RPMI8226 (cell line): ENCODE results near the gene HSP90AB1.

Experiments used
- DNase-seq: peaks from one replicate; pipeline ENCODE4 v3.0.0-alpha.2; 2015

Gene HSP90AB1

GRCh38 chr6:44292661-44293365 is 45.9 kb downstream of the HSP90AB1 start:
- no peak for DNase-seq

- DNase-seq, result no peak
These were observed 48.2 kb downstream of the HSP90AB1 start for GRCh38 chr6:44294832-44295791.

DNA sequence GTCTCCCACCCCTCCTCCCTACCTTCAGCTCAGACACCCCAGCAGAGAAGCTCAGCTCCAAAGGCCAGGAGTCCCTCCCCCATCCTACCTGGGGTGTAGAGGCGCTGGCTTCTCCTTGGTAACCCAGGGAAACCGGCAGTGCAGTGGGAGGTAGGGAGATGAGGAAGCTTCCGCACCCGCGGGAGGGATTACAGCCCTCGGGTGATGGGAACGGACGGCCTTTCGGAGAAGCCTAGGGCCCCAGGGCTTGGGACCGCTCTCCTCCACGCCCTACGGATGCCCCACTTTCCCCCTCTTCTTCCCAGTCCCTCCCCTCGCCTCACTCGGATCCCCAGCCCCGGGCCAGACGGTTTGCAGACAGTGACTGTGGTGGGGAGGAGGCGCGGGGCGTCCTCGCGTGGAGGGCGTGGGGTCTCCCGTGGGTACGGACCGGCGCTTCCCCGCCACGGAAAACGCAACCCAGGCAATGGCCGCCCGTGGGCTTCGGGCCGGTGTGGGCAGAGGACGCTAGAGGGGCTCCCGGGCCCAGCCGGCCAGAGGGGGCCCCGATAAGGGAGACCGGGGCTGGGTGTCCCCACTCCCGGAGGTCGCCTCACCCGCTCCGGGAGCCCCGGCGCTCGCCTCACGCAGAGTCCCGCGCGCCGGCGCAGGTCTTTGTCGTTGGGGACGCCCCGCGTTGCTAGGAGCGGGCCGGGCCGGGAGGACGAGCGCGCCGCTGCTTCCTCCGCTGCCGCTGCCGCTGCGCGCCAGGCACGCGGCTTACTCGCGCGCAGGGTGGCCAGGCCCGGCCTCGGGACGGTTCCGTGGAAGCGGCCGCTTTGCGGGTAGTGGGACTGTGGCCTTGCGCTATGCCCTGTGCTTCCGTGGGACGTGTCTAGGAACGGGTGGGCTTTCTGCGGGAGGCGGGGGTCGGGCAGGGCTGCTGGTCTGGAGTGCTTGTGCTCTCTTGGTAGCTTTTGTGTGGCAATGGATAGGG is 50.5 kb downstream of the HSP90AB1 start:
- DNase-seq, result peak; percentile 47

DNA sequence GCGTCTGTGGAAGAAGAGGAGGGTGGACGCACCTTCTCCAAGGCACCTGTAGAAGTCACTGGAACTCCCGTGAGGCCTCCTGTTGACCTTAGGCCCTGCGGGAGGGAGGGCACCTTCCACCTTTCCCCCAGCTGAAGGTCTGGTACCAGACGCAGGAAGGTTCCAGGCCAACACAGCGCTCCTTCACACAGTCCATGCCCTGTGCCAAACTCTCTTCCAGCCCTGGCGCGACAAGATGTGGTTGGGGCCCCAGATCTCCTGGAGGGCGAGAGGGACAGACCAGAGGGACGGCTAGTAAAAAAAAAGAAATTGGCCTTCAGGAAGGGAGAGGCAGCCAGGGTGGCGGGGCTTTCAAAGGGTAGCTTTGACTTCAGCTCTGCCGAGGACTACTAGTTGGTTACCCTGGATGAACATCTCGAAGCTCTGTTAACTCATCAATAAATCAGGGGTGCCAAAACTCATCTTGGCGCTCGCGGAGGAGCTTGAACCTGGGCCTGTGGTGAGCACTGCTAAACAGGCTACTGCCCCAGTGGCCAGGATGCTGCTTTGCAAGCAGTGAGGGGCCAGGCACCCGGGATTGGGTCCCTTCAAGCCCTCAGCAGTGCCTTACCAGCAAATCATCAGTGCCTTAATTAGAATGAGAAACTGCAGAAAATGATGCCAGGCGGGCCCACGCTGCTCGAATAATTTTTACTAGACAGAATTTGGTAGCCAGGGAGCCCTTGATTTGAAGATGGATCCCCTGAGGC is 51.3 kb downstream of the HSP90AB1 start:
- no peak for DNase-seq

DNA sequence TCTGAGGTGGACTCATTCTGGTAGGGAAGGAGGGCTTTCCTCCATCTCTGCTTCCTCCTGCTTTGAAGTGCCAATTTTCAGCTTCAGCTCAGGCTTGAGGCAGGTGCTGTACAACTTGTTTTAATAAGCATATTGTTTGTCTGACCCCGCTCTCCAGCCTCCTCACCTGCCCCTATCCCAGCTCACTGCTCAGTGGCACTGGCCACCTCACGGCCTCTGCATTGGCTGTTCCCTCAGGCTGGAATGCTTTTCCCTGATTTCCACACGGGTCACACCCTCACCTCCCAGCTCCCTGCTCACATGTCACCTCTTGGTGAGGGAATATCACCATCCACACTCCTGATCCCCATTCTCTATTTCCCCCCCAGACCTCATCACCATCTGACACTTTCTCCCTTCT is 52.0 kb downstream of the HSP90AB1 start:
- no peak for DNase-seq

GRCh38 chr6:44300292-44300823 is 53.5 kb downstream of the HSP90AB1 start:
- DNase-seq, result no peak

DNA sequence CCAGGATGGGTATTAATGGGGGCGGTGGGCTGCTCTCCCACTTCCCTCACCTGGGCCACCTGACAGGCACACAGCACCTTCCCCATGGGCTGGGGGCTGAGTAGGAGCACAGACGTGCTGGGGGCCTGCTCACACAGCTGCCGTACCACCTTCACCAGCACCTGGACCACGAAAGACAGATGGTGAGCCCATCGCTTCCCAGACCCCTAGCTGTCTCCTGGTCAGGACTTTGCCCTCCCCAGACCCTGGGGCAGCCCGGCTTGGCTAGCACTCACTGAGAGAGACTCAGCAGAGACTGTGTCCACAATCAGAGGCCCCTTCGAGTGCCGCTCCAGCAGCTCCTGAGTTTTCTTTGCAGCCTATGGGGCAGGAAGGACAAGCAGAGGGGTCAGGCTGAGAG is 54.2 kb downstream of the HSP90AB1 start:
- DNase-seq, result no peak

- DNase-seq, result no peak
These were observed 55.1 kb downstream of the HSP90AB1 start for GRCh38 chr6:44301782-44302564.

DNA sequence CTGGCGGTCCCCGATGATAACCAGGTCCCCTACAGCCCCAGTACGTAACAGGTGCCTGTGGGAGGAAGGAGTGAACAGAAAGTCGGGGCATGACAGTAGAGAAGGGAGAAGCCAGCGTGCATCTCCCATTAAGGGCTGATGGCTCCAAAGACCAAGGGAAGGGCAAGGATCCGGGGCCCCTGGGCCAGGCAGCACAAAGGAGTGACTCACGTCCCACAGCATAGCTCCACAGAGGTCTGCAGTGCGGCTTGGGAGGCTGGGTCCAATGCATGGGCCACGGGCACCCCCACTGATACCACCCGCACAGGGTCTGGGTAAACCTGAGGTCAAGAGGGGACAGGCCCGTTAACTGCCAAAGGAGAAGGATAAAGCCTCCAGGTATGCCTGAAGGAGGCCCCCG is 56.0 kb downstream of the HSP90AB1 start:
- DNase-seq, result no peak
